GM21367 (cell line): ENCODE measurements around the gene ZNF223.
A peak's percentile ranks its signal among the peaks of the same experiment; 100 is the strongest.

Source experiments
- ATAC-seq: cut with Tn5 transposase; IDR thresholded peaks from one replicate; pipeline ENCODE4 v1.9.1; 2021; ENCODE audit not compliant: unreplicated experiment

The ZNF223 gene

GRCh38 chr19:44051650-44052402 lies at the start of gene ZNF223:
ZNF223 (plus strand) TSS chr19:44052036; CDS start chr19:44055177, 3,141 bp downstream.
- no peak for ATAC-seq

GRCh38 chr19:44002212-44002565 lies 49.6 kb upstream of the ZNF223 start:
- ATAC-seq, result no peak

- peak; percentile 90 for ATAC-seq
Measured at GRCh38 chr19:44002566-44003460, 49.0 kb upstream of the ZNF223 start, which contains the start of gene ZNF230. ZNF230 (plus strand) TSS chr19:44002957; CDS start chr19:44007079, 4,122 bp downstream.

- ATAC-seq, result no peak
Measured at GRCh38 chr19:44003461-44004009, 48.3 kb upstream of the ZNF223 start.

- ATAC-seq, result no peak
Measured at GRCh38 chr19:44005973-44006372, 45.9 kb upstream of the ZNF223 start.

GRCh38 chr19:44007473-44007872 lies 44.4 kb upstream of the ZNF223 start:
- no peak for ATAC-seq

GRCh38 chr19:44010468-44010867 lies 41.4 kb upstream of the ZNF223 start:
- no peak for ATAC-seq

GRCh38 chr19:44019498-44019897 lies 32.3 kb upstream of the ZNF223 start:
- ATAC-seq, result no peak

GRCh38 chr19:44021221-44021620 lies 30.6 kb upstream of the ZNF223 start:
- no peak for ATAC-seq

GRCh38 chr19:44024900-44025216 lies 27.0 kb upstream of the ZNF223 start:
- no peak for ATAC-seq

- ATAC-seq, result peak; percentile 78
Measured at GRCh38 chr19:44025217-44025936, 26.5 kb upstream of the ZNF223 start, which contains the start of gene ZNF222. ZNF222 (plus strand) TSS chr19:44025379; CDS start chr19:44025437, 58 bp downstream.

- ATAC-seq, result no peak
Measured at GRCh38 chr19:44026622-44027021, 25.2 kb upstream of the ZNF223 start.

GRCh38 chr19:44032001-44032610 lies 19.7 kb upstream of the ZNF223 start:
- ATAC-seq, result no peak

- no peak for ATAC-seq
Measured at GRCh38 chr19:44042147-44042546, 9.7 kb upstream of the ZNF223 start.

GRCh38 chr19:44050740-44051649 lies 841 bp upstream of the ZNF223 start:
- ATAC-seq, result no peak

- ATAC-seq, result no peak
Measured at GRCh38 chr19:44055870-44056269, 4.0 kb downstream of the ZNF223 start.

GRCh38 chr19:44059229-44059628 lies 7.4 kb downstream of the ZNF223 start:
- no peak for ATAC-seq

- no peak for ATAC-seq
Measured at GRCh38 chr19:44061038-44061437, 9.2 kb downstream of the ZNF223 start.

- ATAC-seq, result no peak
Measured at GRCh38 chr19:44066305-44066704, 14.5 kb downstream of the ZNF223 start.

GRCh38 chr19:44069415-44069814 lies 17.6 kb downstream of the ZNF223 start:
- ATAC-seq, result no peak
